PC-3 (cell line): ENCODE measurements around the gene CASP1. TPM values are rescaled to one million over a fixed set of nuclear protein-coding genes. Genes with fewer than 3 reads are reported as not detected.

ENCODE experiments used
- total RNA-seq: library from RNA; depleted of rRNA; stranded (reverse); fragments of >200 nt; gene quantifications from 2 replicates; pipeline ENCODE4 v1.2.3, GENCODE V29; 2014; rRNA removed

Gene CASP1
- total RNA-seq, 1 experiment from 2014 or later, result 0.33 TPM

Other genes with a start within 250 kb of the CASP1 start
- gene CASP12, start 136.7 kb downstream of the CASP1 start, total RNA-seq, result not detected in 2 replicates
- 38.5 and 40.9 TPM in 2 replicates for gene CASP4, start 66.6 kb downstream of the CASP1 start, total RNA-seq
- not detected in 2 replicates for gene CASP5, start 12.0 kb downstream of the CASP1 start, total RNA-seq
- not detected in 2 replicates for gene CARD16, start 10.2 kb upstream of the CASP1 start, total RNA-seq
- gene CARD18, start 104.6 kb upstream of the CASP1 start, total RNA-seq, result not detected in 2 replicates